PFSK-1 (cell line): ENCODE measurements around the gene PHACTR1.

ENCODE experiments used
- FOXP2 ChIP-seq: optimal IDR thresholded peaks from 2 replicates; pipeline ENCODE3; 2011; ENCODE audit warnings: borderline replicate concordance, control low read depth, inconsistent platforms; ENCODE audit not compliant: insufficient read depth; ENCODE audit errors: extremely low read length, extremely low read depth
- POLR2AphosphoS5 ChIP-seq: IDR thresholded peaks from 2 replicates; pipeline ENCODE4 v1.6.1; 2012; ENCODE audit warnings: low read depth, mild to moderate bottlenecking, control low read depth, low read length, moderate library complexity
- SIN3A ChIP-seq: IDR thresholded peaks from 2 replicates; pipeline ENCODE4 v1.6.1; 2012; ENCODE audit warnings: mild to moderate bottlenecking, low read length, moderate library complexity, borderline replicate concordance; ENCODE audit not compliant: insufficient read depth
- TAF1 ChIP-seq: IDR thresholded peaks from 2 replicates; pipeline ENCODE4 v1.6.1; 2012; ENCODE audit warnings: low read length, control low read depth, borderline replicate concordance; ENCODE audit not compliant: insufficient read depth
- TF ChIP-seq, protein P1 (sequence below), 2 experiments: IDR thresholded peaks; 2 replicates each; pipeline versions ENCODE4 v1.6.1 to v1.8.0; 2011 to 2012; ENCODE audit warnings: low read depth in 2 of 2, low read length in 2 of 2, control low read depth in 1 of 2, inconsistent platforms in 1 of 2, mild to moderate bottlenecking in 1 of 2, moderate library complexity in 1 of 2; ENCODE audit not compliant: insufficient read depth in 1 of 2

DNA sequence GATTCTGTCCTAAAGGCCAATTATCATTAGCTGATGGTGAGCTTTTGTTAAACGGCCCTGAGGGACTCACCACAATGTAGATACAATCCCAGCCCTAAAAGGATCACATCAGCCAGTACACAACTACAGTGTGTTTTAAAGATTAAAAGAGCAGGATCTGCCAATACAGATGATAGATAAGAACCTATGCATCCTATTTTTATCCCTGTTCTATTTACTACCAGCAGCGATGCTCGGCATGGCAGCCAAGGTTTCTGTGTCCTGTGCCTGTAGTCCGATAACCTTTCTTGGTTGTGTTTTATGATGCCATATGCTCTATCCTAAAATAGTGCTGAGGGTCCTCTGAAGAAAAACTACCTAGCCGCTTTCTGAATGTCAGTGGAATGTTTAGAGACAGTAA lies 289.4 kb downstream of the PHACTR1 start:
- no peak for TF ChIP-seq POLR2AphosphoS5
- TF ChIP-seq, protein P1, sequence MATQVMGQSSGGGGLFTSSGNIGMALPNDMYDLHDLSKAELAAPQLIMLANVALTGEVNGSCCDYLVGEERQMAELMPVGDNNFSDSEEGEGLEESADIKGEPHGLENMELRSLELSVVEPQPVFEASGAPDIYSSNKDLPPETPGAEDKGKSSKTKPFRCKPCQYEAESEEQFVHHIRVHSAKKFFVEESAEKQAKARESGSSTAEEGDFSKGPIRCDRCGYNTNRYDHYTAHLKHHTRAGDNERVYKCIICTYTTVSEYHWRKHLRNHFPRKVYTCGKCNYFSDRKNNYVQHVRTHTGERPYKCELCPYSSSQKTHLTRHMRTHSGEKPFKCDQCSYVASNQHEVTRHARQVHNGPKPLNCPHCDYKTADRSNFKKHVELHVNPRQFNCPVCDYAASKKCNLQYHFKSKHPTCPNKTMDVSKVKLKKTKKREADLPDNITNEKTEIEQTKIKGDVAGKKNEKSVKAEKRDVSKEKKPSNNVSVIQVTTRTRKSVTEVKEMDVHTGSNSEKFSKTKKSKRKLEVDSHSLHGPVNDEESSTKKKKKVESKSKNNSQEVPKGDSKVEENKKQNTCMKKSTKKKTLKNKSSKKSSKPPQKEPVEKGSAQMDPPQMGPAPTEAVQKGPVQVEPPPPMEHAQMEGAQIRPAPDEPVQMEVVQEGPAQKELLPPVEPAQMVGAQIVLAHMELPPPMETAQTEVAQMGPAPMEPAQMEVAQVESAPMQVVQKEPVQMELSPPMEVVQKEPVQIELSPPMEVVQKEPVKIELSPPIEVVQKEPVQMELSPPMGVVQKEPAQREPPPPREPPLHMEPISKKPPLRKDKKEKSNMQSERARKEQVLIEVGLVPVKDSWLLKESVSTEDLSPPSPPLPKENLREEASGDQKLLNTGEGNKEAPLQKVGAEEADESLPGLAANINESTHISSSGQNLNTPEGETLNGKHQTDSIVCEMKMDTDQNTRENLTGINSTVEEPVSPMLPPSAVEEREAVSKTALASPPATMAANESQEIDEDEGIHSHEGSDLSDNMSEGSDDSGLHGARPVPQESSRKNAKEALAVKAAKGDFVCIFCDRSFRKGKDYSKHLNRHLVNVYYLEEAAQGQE (IDR thresholded peaks at IDR 0.05; ENCODE audit: insufficient read depth in 1 of 2, low read depth in 2 of 2, low read length in 2 of 2): no peak
- TF ChIP-seq SIN3A: no peak
- TF ChIP-seq TAF1: no peak
- TF ChIP-seq FOXP2: no peak
